ENCODE data around the gene C6orf89.

The C6orf89 gene, protein sequence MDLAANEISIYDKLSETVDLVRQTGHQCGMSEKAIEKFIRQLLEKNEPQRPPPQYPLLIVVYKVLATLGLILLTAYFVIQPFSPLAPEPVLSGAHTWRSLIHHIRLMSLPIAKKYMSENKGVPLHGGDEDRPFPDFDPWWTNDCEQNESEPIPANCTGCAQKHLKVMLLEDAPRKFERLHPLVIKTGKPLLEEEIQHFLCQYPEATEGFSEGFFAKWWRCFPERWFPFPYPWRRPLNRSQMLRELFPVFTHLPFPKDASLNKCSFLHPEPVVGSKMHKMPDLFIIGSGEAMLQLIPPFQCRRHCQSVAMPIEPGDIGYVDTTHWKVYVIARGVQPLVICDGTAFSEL

DNA sequence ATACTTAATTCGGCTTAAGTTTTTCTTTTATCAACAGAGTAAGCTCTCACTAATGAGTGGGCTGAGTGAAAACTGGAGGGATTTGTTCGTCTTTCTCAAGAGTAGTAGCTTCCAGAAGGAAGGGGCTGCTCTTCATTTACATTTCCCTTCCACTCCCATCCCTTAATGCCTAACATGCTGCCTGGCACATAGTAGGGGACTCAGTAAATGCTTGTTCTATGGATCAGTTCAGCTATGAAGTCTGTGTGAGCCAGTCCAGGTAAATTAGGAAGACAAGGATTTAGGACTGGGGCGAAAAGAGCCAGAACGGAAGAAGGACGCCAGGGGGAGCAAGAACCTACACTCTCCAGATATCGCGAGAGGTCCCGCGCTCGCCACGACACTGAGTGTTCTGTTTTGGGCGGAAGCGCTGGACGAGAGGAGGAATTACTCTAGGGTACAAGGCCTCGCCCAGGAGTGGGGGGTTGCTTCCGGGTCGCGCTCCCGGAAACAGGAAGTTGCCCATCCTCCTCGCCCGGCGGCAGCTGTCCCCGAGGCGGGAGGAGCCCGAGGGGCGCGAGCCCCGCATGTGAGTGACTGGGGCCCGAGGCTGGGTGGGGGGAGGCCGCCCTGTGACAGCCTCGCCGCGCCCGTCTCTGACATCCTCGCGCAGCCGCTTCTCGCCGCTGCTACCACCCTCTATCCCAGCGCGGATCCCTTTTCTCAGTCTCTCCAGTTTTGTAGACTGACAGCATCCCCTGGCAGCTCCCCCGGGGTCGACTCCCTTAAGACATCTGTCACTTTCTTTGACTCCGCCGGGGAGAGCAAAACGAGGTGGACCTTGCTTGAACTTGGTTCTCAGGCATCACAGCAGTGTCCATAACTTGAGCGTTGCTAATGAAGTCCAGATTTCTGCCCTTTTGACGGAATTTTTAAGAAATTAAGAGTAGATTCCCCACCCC lies at the start of gene C6orf89:
Gene C6orf89, plus strand, starts transcription at position 492 of the 941 bp plus-strand sequence. CDS start 13,493 bp downstream, outside the sequence.
- CTCF ChIA-PET: interaction anchor here (0.6 to 3.5 kb wide), 40 partner anchors 9 to 334 kb away, joined by 3 to 88 read pairs (median 4); partner anchors contain the start of gene PPIL1
- DNase-seq (ENCODE audit: extremely low spot score): peak; percentile 94
- TF ChIP-seq, protein P1, sequence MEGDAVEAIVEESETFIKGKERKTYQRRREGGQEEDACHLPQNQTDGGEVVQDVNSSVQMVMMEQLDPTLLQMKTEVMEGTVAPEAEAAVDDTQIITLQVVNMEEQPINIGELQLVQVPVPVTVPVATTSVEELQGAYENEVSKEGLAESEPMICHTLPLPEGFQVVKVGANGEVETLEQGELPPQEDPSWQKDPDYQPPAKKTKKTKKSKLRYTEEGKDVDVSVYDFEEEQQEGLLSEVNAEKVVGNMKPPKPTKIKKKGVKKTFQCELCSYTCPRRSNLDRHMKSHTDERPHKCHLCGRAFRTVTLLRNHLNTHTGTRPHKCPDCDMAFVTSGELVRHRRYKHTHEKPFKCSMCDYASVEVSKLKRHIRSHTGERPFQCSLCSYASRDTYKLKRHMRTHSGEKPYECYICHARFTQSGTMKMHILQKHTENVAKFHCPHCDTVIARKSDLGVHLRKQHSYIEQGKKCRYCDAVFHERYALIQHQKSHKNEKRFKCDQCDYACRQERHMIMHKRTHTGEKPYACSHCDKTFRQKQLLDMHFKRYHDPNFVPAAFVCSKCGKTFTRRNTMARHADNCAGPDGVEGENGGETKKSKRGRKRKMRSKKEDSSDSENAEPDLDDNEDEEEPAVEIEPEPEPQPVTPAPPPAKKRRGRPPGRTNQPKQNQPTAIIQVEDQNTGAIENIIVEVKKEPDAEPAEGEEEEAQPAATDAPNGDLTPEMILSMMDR (IDR thresholded peaks at IDR 0.05; ENCODE audit: control extremely low read depth, extremely low read depth, low read depth, missing control alignments): peak; percentile 68
- POLR2A ChIA-PET: interaction anchor here (0.6 to 1.3 kb wide), 2 partner anchors 11 to 270 kb away, joined by 3 to 5 read pairs; partner anchors contain the start of gene PPIL1

DNA sequence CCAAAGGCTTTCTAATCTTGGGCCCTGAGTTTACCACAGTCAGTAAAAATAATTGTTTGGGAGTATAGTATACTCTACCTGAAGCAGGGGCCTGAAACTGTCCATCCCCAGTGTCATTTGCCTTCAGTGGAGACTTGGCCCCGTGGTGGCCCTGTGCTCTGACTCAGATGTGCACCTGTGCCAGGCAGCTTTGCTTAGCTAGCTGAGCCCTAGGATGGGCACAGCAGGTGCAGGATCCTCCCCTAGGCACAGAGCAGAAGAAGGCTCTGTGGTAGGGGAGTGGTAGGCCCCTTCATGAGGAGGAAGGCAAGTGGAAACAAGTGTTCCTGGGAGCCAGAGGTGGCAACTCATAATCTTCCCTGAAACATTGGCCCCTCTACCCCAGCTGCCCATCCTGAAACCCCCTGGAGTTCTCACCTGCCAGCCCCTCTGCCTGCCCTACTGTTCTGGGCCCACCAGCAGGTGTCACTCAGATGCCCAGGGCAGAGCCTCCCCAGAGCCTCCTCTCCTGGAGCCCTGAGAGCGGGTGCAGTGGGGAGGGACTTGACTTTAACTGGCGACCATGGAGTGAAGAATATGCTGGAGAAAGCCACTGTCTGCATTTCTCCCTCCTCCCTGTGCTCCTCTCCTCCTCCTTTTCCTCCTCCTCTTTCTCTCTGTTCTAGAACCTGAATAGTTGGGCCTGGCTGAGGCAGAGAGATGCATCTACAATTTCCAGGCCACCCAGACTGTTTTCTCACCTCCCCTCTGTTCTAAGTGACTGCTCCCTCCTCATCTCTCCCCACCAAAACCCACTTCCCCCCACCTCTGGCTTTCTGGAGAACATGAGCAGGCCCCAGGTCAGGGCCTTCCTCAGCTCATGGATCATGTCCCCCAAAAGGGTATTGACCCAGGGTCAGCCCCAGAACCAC lies 49.4 kb upstream of the C6orf89 start:
- DNase-seq (ENCODE audit: extremely low spot score): no peak
- TF ChIP-seq, protein P1 (IDR thresholded peaks at IDR 0.05; ENCODE audit: control extremely low read depth, extremely low read depth, low read depth, missing control alignments): no peak
- POLR2A ChIA-PET: no interaction called here
- CTCF ChIA-PET: interaction anchor here (1.1 to 2.6 kb wide), 5 partner anchors 13 to 49 kb away, joined by 3 to 12 read pairs (median 4); no protein-coding TSS in a partner anchor

DNA sequence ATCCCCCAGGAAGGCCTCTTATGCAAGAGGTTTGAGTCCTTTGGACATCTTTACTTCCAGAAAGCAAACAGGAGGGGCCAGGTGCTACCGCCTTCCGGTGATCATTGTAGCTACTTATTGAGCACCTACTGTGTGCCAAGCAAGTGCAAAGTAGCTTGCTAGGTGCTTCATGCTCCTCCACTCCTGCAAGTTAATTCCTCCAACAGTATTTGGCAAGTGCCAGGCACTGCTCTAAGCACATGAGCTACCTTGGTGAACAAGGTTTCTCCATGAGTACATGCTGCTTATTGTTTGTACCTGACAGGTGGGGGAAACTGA lies 48.8 kb upstream of the C6orf89 start:
- POLR2A ChIA-PET: no interaction called here
- CTCF ChIA-PET: interaction anchor here (1.5 to 2.1 kb wide), 3 partner anchors 15 to 71 kb away, joined by 4 to 12 read pairs (median 4); no protein-coding TSS in a partner anchor
- no peak for DNase-seq (ENCODE audit: extremely low spot score)

DNA sequence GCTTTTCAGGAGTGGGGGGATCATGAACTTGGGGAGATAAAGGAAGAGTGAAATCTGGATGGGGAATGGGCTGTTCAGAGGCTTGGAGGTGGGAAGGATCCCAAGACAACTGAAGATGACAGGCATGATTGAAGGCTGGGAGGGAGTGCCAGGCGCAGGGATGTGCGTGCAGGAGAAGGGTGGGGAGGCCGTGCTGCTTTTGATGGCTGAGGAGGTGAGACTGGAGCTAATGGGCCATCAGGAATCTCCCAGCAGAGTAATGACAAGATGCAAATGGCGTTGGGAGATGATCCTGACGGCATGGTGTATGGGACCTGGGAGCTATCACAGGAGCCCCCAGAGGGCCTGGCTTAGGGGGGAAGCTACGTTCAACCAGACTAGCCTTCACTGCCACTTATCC lies 48.1 kb upstream of the C6orf89 start:
- no peak for DNase-seq (ENCODE audit: extremely low spot score)
- CTCF ChIA-PET: interaction anchor here (1.5 to 2.1 kb wide), 2 partner anchors 14 to 72 kb away, joined by 4 to 12 read pairs; no protein-coding TSS in a partner anchor
- POLR2A ChIA-PET: no interaction called here
- TF ChIP-seq, protein P1 (IDR thresholded peaks at IDR 0.05; ENCODE audit: control extremely low read depth, extremely low read depth, low read depth, missing control alignments): no peak

More for the DNA sequence above, 48.8 kb upstream of the C6orf89 start:
- TF ChIP-seq, protein P1 (IDR thresholded peaks at IDR 0.05; ENCODE audit: control extremely low read depth, extremely low read depth, low read depth, missing control alignments): no peak

DNA sequence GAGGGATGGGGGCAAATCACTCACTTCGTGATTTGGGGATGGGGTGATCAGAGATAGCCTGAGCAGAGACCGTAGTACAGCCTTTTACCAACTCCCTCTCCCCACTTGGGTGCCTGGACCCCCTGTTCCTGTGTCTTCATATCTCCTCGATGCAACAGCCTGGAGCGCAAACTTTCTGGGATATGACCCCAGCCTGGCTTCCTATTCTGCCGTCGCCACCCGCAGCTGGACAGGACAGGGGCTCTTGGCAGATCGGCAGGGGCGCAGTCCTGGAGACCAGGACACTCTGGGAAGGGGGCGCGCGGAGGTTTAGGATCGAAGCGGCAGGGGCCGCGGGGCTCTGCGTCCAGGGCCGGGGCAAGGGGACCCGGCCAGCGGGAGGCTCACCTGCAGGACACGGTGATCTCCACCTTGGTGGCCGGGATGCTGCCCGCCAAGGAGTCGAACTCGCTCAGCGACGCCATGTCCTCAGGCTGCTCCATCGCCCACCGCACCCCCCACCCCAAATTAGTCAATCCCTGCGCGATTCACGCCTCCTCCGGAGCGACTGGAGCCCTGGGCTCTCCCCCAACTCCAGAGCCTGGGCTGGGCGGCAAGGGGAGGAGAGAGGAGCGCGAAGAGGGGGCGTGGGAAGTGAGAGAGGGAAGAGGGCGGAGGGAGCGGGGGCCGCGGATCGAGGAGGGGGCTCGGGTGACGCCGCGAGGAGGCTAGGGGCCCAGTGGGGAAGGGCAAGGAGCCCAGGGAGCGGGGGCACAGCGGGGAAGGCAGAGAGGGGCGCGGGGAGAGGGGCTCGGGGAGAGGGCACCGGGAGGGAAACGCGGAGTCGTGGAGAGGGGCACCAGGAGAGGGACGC lies 46.6 kb upstream of the C6orf89 start, which contains the start of gene CPNE5:
Gene CPNE5, minus strand, starts transcription at position 549 of the 853 bp plus-strand sequence. Its CDS starts 67 bp downstream, at position 482.
- ChIA-PET POLR2A (no interaction called here), CTCF (no interaction called here)
- TF ChIP-seq, protein P1 (IDR thresholded peaks at IDR 0.05; ENCODE audit: control extremely low read depth, extremely low read depth, low read depth, missing control alignments): no peak
- no peak for DNase-seq (ENCODE audit: extremely low spot score)
